HepG2 (cell line): ENCODE measurements around the gene ZNF653. TPM values are rescaled to one million over a fixed set of nuclear protein-coding genes. Genes with fewer than 3 reads are reported as not detected.

ENCODE experiments used
- MNT ChIP-seq: fragments of 450-650 bp; IDR thresholded peaks from 2 replicates; pipeline ENCODE4 v1.6.1; 2016
- PAX8 ChIP-seq: sonication (generic); formaldehyde crosslinking; IDR thresholded peaks from 2 replicates; pipeline ENCODE4 v1.8.0; 2022; ENCODE audit warnings: mild to moderate bottlenecking, missing genetic modification reagents, borderline replicate concordance
- TGIF2 ChIP-seq: IDR thresholded peaks from 2 replicates; pipeline ENCODE4 v1.6.1; 2016; ENCODE audit warnings: control low read depth, missing compliant biosample characterization
- TMF1 ChIP-seq: sonication (generic); formaldehyde crosslinking; IDR thresholded peaks from 2 replicates; pipeline ENCODE4 v1.8.1; 2022; ENCODE audit warnings: low read depth, missing genetic modification reagents
- USF2 ChIP-seq, 2 experiments: sonication (generic) in 1 of 2; formaldehyde crosslinking in 1 of 2; IDR thresholded peaks; 2 replicates each; pipeline versions ENCODE4 v1.5.1 to v1.6.1; 2011 to 2020; ENCODE audit warnings: borderline replicate concordance in 1 of 2, low read depth in 1 of 2, low read length in 1 of 2, mild to moderate bottlenecking in 1 of 2, missing genetic modification reagents in 1 of 2, moderate library complexity in 1 of 2
- ZNF121 ChIP-seq: sonication (generic); formaldehyde crosslinking; IDR thresholded peaks from 2 replicates; pipeline ENCODE4 v1.5.0; 2020; ENCODE audit warnings: mild to moderate bottlenecking, missing genetic modification reagents
- ZNF142 ChIP-seq: sonication (generic); formaldehyde crosslinking; IDR thresholded peaks from 2 replicates; pipeline ENCODE4 v1.4.0; 2020; ENCODE audit warnings: missing genetic modification reagents
- ZNF281 ChIP-seq: sonication (generic); formaldehyde crosslinking; IDR thresholded peaks from 2 replicates; pipeline ENCODE4 v1.4.0; 2020; ENCODE audit warnings: missing genetic modification reagents, borderline replicate concordance
- ZNF709 ChIP-seq: sonication (generic); formaldehyde crosslinking; IDR thresholded peaks from 2 replicates; pipeline ENCODE4 v1.5.0; 2020; ENCODE audit warnings: mild to moderate bottlenecking, missing genetic modification reagents
- polyA plus RNA-seq, 8 experiments: library from polyadenylated mRNA; depleted of rRNA in 3 of 8; stranded (reverse) in 7 of 8; unstranded in 1 of 8; fragments of >200 nt; fragmentation: Illumina TruSeq in 4 of 8; extraction: Trizol in 4 of 8; gene quantifications; 2 replicates each; pipeline versions ENCODE4 v1.2.1 to v1.2.3, GENCODE V29; 2011 to 2016; ENCODE audit warnings: low read depth in 4 of 8, missing spikeins in 1 of 8, mixed read lengths in 1 of 8; ENCODE audit not compliant: insufficient read depth in 1 of 8
- total RNA-seq, 5 experiments: library from RNA; depleted of rRNA; stranded (reverse); fragments of >200 nt; fragmentation: Illumina TruSeq; extraction: Trizol; gene quantifications; 2 replicates each; pipeline ENCODE4 v1.2.3, GENCODE V29; 2016; ENCODE audit warnings: low read depth in 1 of 5
- TF ChIP-seq, protein P1 (sequence below): sonication (generic); formaldehyde crosslinking; IDR thresholded peaks from 2 replicates; pipeline ENCODE4 v1.9.0; 2022; ENCODE audit warnings: missing genetic modification reagents, mild to moderate bottlenecking, borderline replicate concordance
- TF ChIP-seq, protein P2 (sequence below): sonication (generic); formaldehyde crosslinking; IDR thresholded peaks from 2 replicates; pipeline ENCODE4 v1.8.0; 2022; ENCODE audit warnings: missing genetic modification reagents, mild to moderate bottlenecking, borderline replicate concordance

The ZNF653 gene
- total and polyA plus RNA-seq, 2 of the 13 experiments (the other 11 are each of a cell fraction or from before 2014, with no cell fraction given) = 4.7 to 7.1 TPM

GRCh38 chr19:11482384-11483050, 23.1 kb downstream of the ZNF653 start (continued):
- TF ChIP-seq, protein P1, sequence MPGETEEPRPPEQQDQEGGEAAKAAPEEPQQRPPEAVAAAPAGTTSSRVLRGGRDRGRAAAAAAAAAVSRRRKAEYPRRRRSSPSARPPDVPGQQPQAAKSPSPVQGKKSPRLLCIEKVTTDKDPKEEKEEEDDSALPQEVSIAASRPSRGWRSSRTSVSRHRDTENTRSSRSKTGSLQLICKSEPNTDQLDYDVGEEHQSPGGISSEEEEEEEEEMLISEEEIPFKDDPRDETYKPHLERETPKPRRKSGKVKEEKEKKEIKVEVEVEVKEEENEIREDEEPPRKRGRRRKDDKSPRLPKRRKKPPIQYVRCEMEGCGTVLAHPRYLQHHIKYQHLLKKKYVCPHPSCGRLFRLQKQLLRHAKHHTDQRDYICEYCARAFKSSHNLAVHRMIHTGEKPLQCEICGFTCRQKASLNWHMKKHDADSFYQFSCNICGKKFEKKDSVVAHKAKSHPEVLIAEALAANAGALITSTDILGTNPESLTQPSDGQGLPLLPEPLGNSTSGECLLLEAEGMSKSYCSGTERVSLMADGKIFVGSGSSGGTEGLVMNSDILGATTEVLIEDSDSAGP (CRISPR knock-in tag) = peak; percentile 75
- TF ChIP-seq TGIF2 (CRISPR knock-in tag) = peak; percentile 66; the same call in 1 of the 2 replicates
- TF ChIP-seq USF2 (IDR thresholded peaks at IDR 0.05; ENCODE audit: low read depth, low read length) = peak; percentile 91
- TF ChIP-seq USF2 (CRISPR knock-in tag; IDR thresholded peaks at IDR 0.05; ENCODE audit: borderline replicate concordance) = peak; percentile 90; the same call in 1 of the 2 replicates
- TF ChIP-seq PAX8 (CRISPR knock-in tag) = peak; percentile 58; the same call in 1 of the 2 replicates
- TF ChIP-seq, protein P2, sequence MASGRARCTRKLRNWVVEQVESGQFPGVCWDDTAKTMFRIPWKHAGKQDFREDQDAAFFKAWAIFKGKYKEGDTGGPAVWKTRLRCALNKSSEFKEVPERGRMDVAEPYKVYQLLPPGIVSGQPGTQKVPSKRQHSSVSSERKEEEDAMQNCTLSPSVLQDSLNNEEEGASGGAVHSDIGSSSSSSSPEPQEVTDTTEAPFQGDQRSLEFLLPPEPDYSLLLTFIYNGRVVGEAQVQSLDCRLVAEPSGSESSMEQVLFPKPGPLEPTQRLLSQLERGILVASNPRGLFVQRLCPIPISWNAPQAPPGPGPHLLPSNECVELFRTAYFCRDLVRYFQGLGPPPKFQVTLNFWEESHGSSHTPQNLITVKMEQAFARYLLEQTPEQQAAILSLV = peak; percentile 85; the same call in 1 of the 2 replicates
- no peak for TF ChIP-seq ZNF709 (CRISPR knock-in tag)
- TF ChIP-seq ZNF121 (CRISPR knock-in tag) = 0 out of 2 replicates have a peak, but pooled peaks have one; percentile 33
- TF ChIP-seq TMF1 (CRISPR knock-in tag) = peak; percentile 91; the same call in 1 of the 2 replicates
- TF ChIP-seq MNT = peak; percentile 62
- TF ChIP-seq ZNF281 (CRISPR knock-in tag) = peak; percentile 20; the same call in 1 of the 2 replicates
- peak; percentile 70; the same call in 1 of the 2 replicates for TF ChIP-seq ZNF142
